RWPE2 (cell line): ENCODE results near the gene NAALADL2.
"Not testable (repeated sequence)": the region's sequence is repeated elsewhere in the genome, so short reads cannot be mapped to it uniquely, and the experiment has no call there.

ENCODE experiments used
- ATAC-seq: fragments of 200-7000 bp; cut with Tn5 transposase; 3 replicates; pipeline ENCODE4 v1.9.1; 2021; ENCODE audit warnings: low read depth
- DNase-seq: peaks from one replicate; pipeline ENCODE4 v3.0.0-alpha.2; 2020; ENCODE audit warnings: low spot score
- H3K27ac ChIP-seq: fragments of 450-650 bp; 2 replicates; pipeline ENCODE4 v1.5.1; 2017; ENCODE audit warnings: mild to moderate bottlenecking; ENCODE audit not compliant: poor library complexity, severe bottlenecking
- H3K27me3 ChIP-seq: fragments of 250-450 bp; sonication (Bioruptor Pico); 2 replicates; pipeline ENCODE4 v1.5.1; 2021; ENCODE audit warnings: mild to moderate bottlenecking, moderate library complexity; ENCODE audit not compliant: insufficient read depth, poor library complexity, severe bottlenecking
- H3K36me3 ChIP-seq: fragments of 250-450 bp; sonication (Bioruptor Pico); 2 replicates; pipeline ENCODE4 v1.5.1; 2020; ENCODE audit warnings: low read depth, mild to moderate bottlenecking, moderate library complexity
- H3K4me1 ChIP-seq: fragments of 250-450 bp; sonication (Bioruptor Pico); 2 replicates; pipeline ENCODE4 v1.5.1; 2021; ENCODE audit warnings: mild to moderate bottlenecking, moderate library complexity; ENCODE audit not compliant: insufficient read depth, poor library complexity, severe bottlenecking
- H3K4me3 ChIP-seq: fragments of 250-450 bp; sonication (Bioruptor Pico); 2 replicates; pipeline ENCODE4 v1.5.1; 2021; ENCODE audit warnings: mild to moderate bottlenecking, moderate library complexity; ENCODE audit not compliant: severe bottlenecking
- H3K9me3 ChIP-seq: fragments of 250-450 bp; sonication (Bioruptor Pico); 2 replicates; pipeline ENCODE4 v1.5.1; 2021; ENCODE audit warnings: mild to moderate bottlenecking, moderate library complexity; ENCODE audit not compliant: severe bottlenecking
- CTCF ChIP-seq: fragments of 450-650 bp; IDR thresholded peaks from one replicate; pipeline ENCODE4 v1.5.1; 2017; ENCODE audit warnings: mild to moderate bottlenecking, moderate library complexity; ENCODE audit not compliant: poor library complexity, severe bottlenecking

NAALADL2 gene

GRCh38 chr3:175445741-175446140 is 586.6 kb downstream of the NAALADL2 start:
- Histone ChIP-seq H3K4me1 (no peaks in the 10 kb centered on the region), H3K27me3 (no peaks in the 10 kb centered on the region), H3K27ac (no peak overlapping the region), H3K9me3 (no peaks in the 10 kb centered on the region), H3K36me3 (no peaks in the 10 kb centered on the region), H3K4me3 (no peak overlapping the region)
- no peak for TF ChIP-seq CTCF
- ATAC-seq (no peak), DNase-seq (no peak)

- Histone ChIP-seq H3K4me3 (no peak overlapping the region), H3K36me3 (no peaks in the 10 kb centered on the region), H3K4me1 (no peaks in the 10 kb centered on the region), H3K9me3 (no peaks in the 10 kb centered on the region), H3K27me3 (no peaks in the 10 kb centered on the region), H3K27ac (no peak overlapping the region)
- DNase-seq = no peak
- no peak for TF ChIP-seq CTCF
- no peak for ATAC-seq
These were observed 588.4 kb downstream of the NAALADL2 start for GRCh38 chr3:175447521-175447920.

GRCh38 chr3:175453361-175453760 is 594.2 kb downstream of the NAALADL2 start:
- Histone ChIP-seq H3K27me3 (no peaks in the 10 kb centered on the region), H3K27ac (no peak overlapping the region), H3K36me3 (no peaks in the 10 kb centered on the region), H3K4me3 (no peak overlapping the region), H3K4me1 (no peaks in the 10 kb centered on the region), H3K9me3 (no peaks in the 10 kb centered on the region)
- no peak for TF ChIP-seq CTCF
- DNase-seq = no peak
- ATAC-seq = no peak

- no peaks in the 10 kb centered on the region for H3K36me3 ChIP-seq
- H3K27ac ChIP-seq = no peak overlapping the region
- no peaks in the 10 kb centered on the region for H3K4me1 ChIP-seq
- H3K4me3 ChIP-seq = no peak overlapping the region
- TF ChIP-seq CTCF = no peak
- H3K27me3 ChIP-seq = no peaks in the 10 kb centered on the region
- H3K9me3 ChIP-seq = no peaks in the 10 kb centered on the region
- ATAC-seq (no peak), DNase-seq (no peak)
These were observed 597.3 kb downstream of the NAALADL2 start for GRCh38 chr3:175456466-175456865.

- Histone ChIP-seq H3K4me3 (no peak overlapping the region), H3K9me3 (no peaks in the 10 kb centered on the region)
- ATAC-seq = no peak
These were observed 598.2 kb downstream of the NAALADL2 start for GRCh38 chr3:175457301-175457700.

GRCh38 chr3:175460849-175461399 is 601.8 kb downstream of the NAALADL2 start:
- not testable (repeated sequence) for H3K9me3 ChIP-seq, DNase-seq, H3K4me1 ChIP-seq, H3K27ac ChIP-seq, ATAC-seq, H3K27me3 ChIP-seq, H3K36me3 ChIP-seq, H3K4me3 ChIP-seq

More at GRCh38 chr3:175457301-175457700, 598.2 kb downstream of the NAALADL2 start:
- no peak overlapping the region for H3K27ac ChIP-seq
- H3K27me3 ChIP-seq = no peaks in the 10 kb centered on the region
- no peaks in the 10 kb centered on the region for H3K36me3 ChIP-seq
- TF ChIP-seq CTCF = no peak
- no peak for DNase-seq
- no peaks in the 10 kb centered on the region for H3K4me1 ChIP-seq
